ENCODE measurements around the gene BCAM. TPM values are rescaled to one million over a fixed set of nuclear protein-coding genes. Genes with fewer than 3 reads are reported as not detected.

BCAM gene
- total RNA-seq, 2 experiments from 2014 or later, result not detected

- Histone ChIP-seq H3K9me2 (ENCODE audit: insufficient read depth, low read length) (no peaks in the 10 kb centered on the region), H4K20me1 (ENCODE audit: insufficient read depth, low read length) (no peaks in the 10 kb centered on the region), H3K4me1 (ENCODE audit: insufficient read depth, low read length, poor library complexity, severe bottlenecking) (peaks cover 6% of the 10 kb centered on the region), H3K9me3 (ENCODE audit: low read length) (no peaks in the 10 kb centered on the region), H3K4me3 (ENCODE audit: low read depth, low read length, poor library complexity, severe bottlenecking) (no peak overlapping the region), H3K79me2 (ENCODE audit: insufficient read depth, low read depth, low read length) (no peaks in the 10 kb centered on the region), H3K4me2 (ENCODE audit: low read length) (no peak overlapping the region), H2AFZ (ENCODE audit: low read length) (no peak overlapping the region), H3K27ac (ENCODE audit: low read depth, low read length, poor library complexity, severe bottlenecking) (no peak overlapping the region), H3K36me3 (ENCODE audit: insufficient read depth, low read length) (no peaks in the 10 kb centered on the region)
- intact Hi-C loops (cut with micrococcal nuclease; ENCODE audit: unreplicated experiment), result no loop called here
- TF ChIP-seq CTCF (conservative IDR thresholded peaks at IDR 0.05; ENCODE audit: low read length) (no peak), EZH2phosphoT487 (IDR thresholded peaks at IDR 0.05; ENCODE audit: borderline replicate concordance, low read depth, low read length) (no peak)
- no peak for DNase-seq (ENCODE audit: low spot score)
- no TSS peak for BruUV-seq (replicated peaks)
- POLR2A ChIA-PET, result no interaction called here
- CTCF ChIA-PET (ENCODE audit: unreplicated experiment), result no interaction called here
Observed at GRCh38 chr19:44803442-44804428, 5.2 kb upstream of the BCAM start.

- intact Hi-C loops (cut with micrococcal nuclease; ENCODE audit: unreplicated experiment), result no loop called here
- no peak for DNase-seq (ENCODE audit: low spot score)
- POLR2A ChIA-PET, result interaction anchor here (0.7 kb wide), 2 partner anchors 42 to 134 kb away, joined by 5 to 9 read pairs; no protein-coding TSS in a partner anchor
- no TSS peak for BruUV-seq (replicated peaks)
- no peaks in the 10 kb centered on the region for H4K20me1 ChIP-seq (ENCODE audit: insufficient read depth, low read length)
- no peaks in the 10 kb centered on the region for H3K79me2 ChIP-seq (ENCODE audit: insufficient read depth, low read depth, low read length)
- no peak overlapping the region for H2AFZ ChIP-seq (ENCODE audit: low read length)
- TF ChIP-seq EZH2phosphoT487 (IDR thresholded peaks at IDR 0.05; ENCODE audit: borderline replicate concordance, low read depth, low read length) (no peak), CTCF (conservative IDR thresholded peaks at IDR 0.05; ENCODE audit: low read length) (no peak)
- no peaks in the 10 kb centered on the region for H3K36me3 ChIP-seq (ENCODE audit: insufficient read depth, low read length)
- no peak overlapping the region for H3K4me3 ChIP-seq (ENCODE audit: low read depth, low read length, poor library complexity, severe bottlenecking)
- H3K27ac ChIP-seq (ENCODE audit: low read depth, low read length, poor library complexity, severe bottlenecking), result no peak overlapping the region
- no peaks in the 10 kb centered on the region for H3K9me3 ChIP-seq (ENCODE audit: low read length)
- no peak overlapping the region for H3K4me2 ChIP-seq (ENCODE audit: low read length)
- H3K9me2 ChIP-seq (ENCODE audit: insufficient read depth, low read length), result no peaks in the 10 kb centered on the region
- CTCF ChIA-PET (ENCODE audit: unreplicated experiment), result no interaction called here
- H3K4me1 ChIP-seq (ENCODE audit: insufficient read depth, low read length, poor library complexity, severe bottlenecking), result no peaks in the 10 kb centered on the region
Observed at GRCh38 chr19:44806291-44806690, 2.6 kb upstream of the BCAM start.

GRCh38 chr19:44807162-44807561, 1.7 kb upstream of the BCAM start:
- no peaks in the 10 kb centered on the region for H3K9me2 ChIP-seq (ENCODE audit: insufficient read depth, low read length)
- ChIA-PET POLR2A (interaction anchor here (0.7 kb wide), 1 partner anchor 135 kb away, joined by 5 read pairs; no protein-coding TSS in a partner anchor), CTCF (ENCODE audit: unreplicated experiment) (no interaction called here)
- no peaks in the 10 kb centered on the region for H3K36me3 ChIP-seq (ENCODE audit: insufficient read depth, low read length)
- intact Hi-C loops (cut with micrococcal nuclease; ENCODE audit: unreplicated experiment), result no loop called here
- BruUV-seq (replicated peaks), result no TSS peak
- H3K4me1 ChIP-seq (ENCODE audit: insufficient read depth, low read length, poor library complexity, severe bottlenecking), result no peaks in the 10 kb centered on the region
- H3K79me2 ChIP-seq (ENCODE audit: insufficient read depth, low read depth, low read length), result no peaks in the 10 kb centered on the region
- DNase-seq (ENCODE audit: low spot score), result no peak
- no peaks in the 10 kb centered on the region for H3K9me3 ChIP-seq (ENCODE audit: low read length)
- no peak overlapping the region for H2AFZ ChIP-seq (ENCODE audit: low read length)
- TF ChIP-seq EZH2phosphoT487 (IDR thresholded peaks at IDR 0.05; ENCODE audit: borderline replicate concordance, low read depth, low read length) (no peak), CTCF (conservative IDR thresholded peaks at IDR 0.05; ENCODE audit: low read length) (no peak)
- no peak overlapping the region for H3K4me3 ChIP-seq (ENCODE audit: low read depth, low read length, poor library complexity, severe bottlenecking)
- no peak overlapping the region for H3K27ac ChIP-seq (ENCODE audit: low read depth, low read length, poor library complexity, severe bottlenecking)
- H3K4me2 ChIP-seq (ENCODE audit: low read length), result no peak overlapping the region
- H4K20me1 ChIP-seq (ENCODE audit: insufficient read depth, low read length), result no peaks in the 10 kb centered on the region
